ENCODE results near the gene SCAMP4.
"Not testable (repeated sequence)": the region's sequence is repeated elsewhere in the genome, so short reads cannot be mapped to it uniquely, and the experiment has no call there.

The SCAMP4 gene

GRCh38 chr19:1871630-1872029 is 33.6 kb upstream of the SCAMP4 start:
- Mint-ChIP-seq H3K9me3 (no peaks in the 10 kb centered on the region), H3K4me1 (peaks cover 18% of the 10 kb centered on the region), H3K36me3 (ENCODE audit: low read depth) (peaks cover 9% of the 10 kb centered on the region), H3K27me3 (ENCODE audit: low read depth, poor library complexity) (no peaks in the 10 kb centered on the region), H3K27ac (no peak overlapping the region), H3K4me3 (no peak overlapping the region)
- no peak for DNase-seq
- TF ChIP-seq CTCF (IDR thresholded peaks at IDR 0.05): no peak

GRCh38 chr19:1872807-1873523 is 32.2 kb upstream of the SCAMP4 start:
- Mint-ChIP-seq H3K36me3 (ENCODE audit: low read depth) (peaks cover 9% of the 10 kb centered on the region), H3K27me3 (ENCODE audit: low read depth, poor library complexity) (no peaks in the 10 kb centered on the region), H3K27ac (no peak overlapping the region), H3K4me3 (no peak overlapping the region), H3K4me1 (peaks cover 18% of the 10 kb centered on the region), H3K9me3 (no peaks in the 10 kb centered on the region)
- no peak for TF ChIP-seq CTCF (IDR thresholded peaks at IDR 0.05)
- no peak for DNase-seq

- TF ChIP-seq CTCF (IDR thresholded peaks at IDR 0.05): no peak
- peaks cover 9% of the 10 kb centered on the region for H3K36me3 Mint-ChIP-seq (ENCODE audit: low read depth)
- DNase-seq: no peak
- H3K4me1 Mint-ChIP-seq: peaks cover 18% of the 10 kb centered on the region
- H3K4me3 Mint-ChIP-seq: peak overlapping the region; percentile 96
- H3K27me3 Mint-ChIP-seq (ENCODE audit: low read depth, poor library complexity): no peaks in the 10 kb centered on the region
- H3K27ac Mint-ChIP-seq: peak overlapping the region; percentile 32
- H3K9me3 Mint-ChIP-seq: no peaks in the 10 kb centered on the region
Observed at GRCh38 chr19:1873524-1874473, 31.4 kb upstream of the SCAMP4 start.

GRCh38 chr19:1874554-1875185 is 30.5 kb upstream of the SCAMP4 start:
- DNase-seq: no peak

GRCh38 chr19:1875265-1875645 is 29.9 kb upstream of the SCAMP4 start:
- peak overlapping the region; percentile 96 for H3K4me3 Mint-ChIP-seq
- H3K27me3 Mint-ChIP-seq (ENCODE audit: low read depth, poor library complexity); H3K9me3 Mint-ChIP-seq; DNase-seq; H3K36me3 Mint-ChIP-seq (ENCODE audit: low read depth): not testable (repeated sequence)
- H3K4me1 Mint-ChIP-seq: peaks cover 18% of the 10 kb centered on the region
- peak overlapping the region; percentile 92 for H3K27ac Mint-ChIP-seq

More at GRCh38 chr19:1874554-1875185, 30.5 kb upstream of the SCAMP4 start:
- Mint-ChIP-seq H3K4me1 (peaks cover 18% of the 10 kb centered on the region), H3K27ac (no peak overlapping the region), H3K36me3 (ENCODE audit: low read depth) (peaks cover 9% of the 10 kb centered on the region), H3K27me3 (ENCODE audit: low read depth, poor library complexity) (no peaks in the 10 kb centered on the region), H3K4me3 (peak overlapping the region; percentile 96), H3K9me3 (no peaks in the 10 kb centered on the region)
- TF ChIP-seq CTCF (IDR thresholded peaks at IDR 0.05): no peak
